HEK293 (cell line): ENCODE results near the gene XNDC1N.

ENCODE experiments used
- EGR2 ChIP-seq: fragments of 450-650 bp; formaldehyde crosslinking; IDR thresholded peaks from 2 replicates; pipeline ENCODE4 v1.5.1; 2016; ENCODE audit warnings: low read depth, missing biosample characterization, missing genetic modification characterization
- GLIS1 ChIP-seq: fragments of 450-650 bp; formaldehyde crosslinking; IDR thresholded peaks from 2 replicates; pipeline ENCODE4 v1.5.1; 2016; ENCODE audit warnings: missing biosample characterization, missing genetic modification characterization
- KLF16 ChIP-seq: fragments of 450-650 bp; formaldehyde crosslinking; IDR thresholded peaks from 2 replicates; pipeline ENCODE4 v1.5.1; 2017; ENCODE audit warnings: missing biosample characterization, missing genetic modification characterization
- KLF7 ChIP-seq: fragments of 450-650 bp; formaldehyde crosslinking; IDR thresholded peaks from 2 replicates; pipeline ENCODE4 v1.5.1; 2016; ENCODE audit warnings: missing biosample characterization, missing genetic modification characterization, borderline replicate concordance
- SP7 ChIP-seq: fragments of 450-650 bp; formaldehyde crosslinking; IDR thresholded peaks from 2 replicates; pipeline ENCODE4 v1.5.1; 2016; ENCODE audit warnings: missing biosample characterization, missing genetic modification characterization
- TCF7L2 ChIP-seq: IDR thresholded peaks from 2 replicates; pipeline ENCODE4 v1.6.1; 2011; ENCODE audit warnings: low read depth, mild to moderate bottlenecking, inconsistent platforms, low read length, moderate library complexity, borderline replicate concordance
- ZBTB17 ChIP-seq: fragments of 450-650 bp; formaldehyde crosslinking; IDR thresholded peaks from 2 replicates; pipeline ENCODE4 v1.5.1; 2016; ENCODE audit warnings: missing biosample characterization, missing genetic modification characterization
- ZFP37 ChIP-seq: fragments of 450-650 bp; formaldehyde crosslinking; IDR thresholded peaks from 2 replicates; pipeline ENCODE4 v1.5.1; 2016; ENCODE audit warnings: missing biosample characterization, missing genetic modification characterization
- ZFP41 ChIP-seq: fragments of 450-650 bp; formaldehyde crosslinking; IDR thresholded peaks from 2 replicates; pipeline ENCODE4 v1.5.1; 2016; ENCODE audit warnings: missing biosample characterization, missing genetic modification characterization, borderline replicate concordance
- ZNF221 ChIP-seq: fragments of 450-650 bp; formaldehyde crosslinking; IDR thresholded peaks from 2 replicates; pipeline ENCODE4 v1.5.1; 2017; ENCODE audit warnings: missing biosample characterization, missing genetic modification characterization, borderline replicate concordance
- ZNF311 ChIP-seq: fragments of 450-650 bp; formaldehyde crosslinking; IDR thresholded peaks from 2 replicates; pipeline ENCODE4 v1.5.1; 2017; ENCODE audit warnings: missing biosample characterization, missing genetic modification characterization, borderline replicate concordance
- ZNF324 ChIP-seq: fragments of 450-650 bp; formaldehyde crosslinking; IDR thresholded peaks from 2 replicates; pipeline ENCODE4 v1.5.1; 2016; ENCODE audit warnings: missing biosample characterization, missing genetic modification characterization
- ZNF366 ChIP-seq: fragments of 450-650 bp; formaldehyde crosslinking; conservative IDR thresholded peaks from 2 replicates; pipeline ENCODE4 v1.5.1; 2016; ENCODE audit warnings: missing biosample characterization, missing genetic modification characterization
- ZNF37A ChIP-seq: fragments of 450-650 bp; IDR thresholded peaks from 2 replicates; pipeline ENCODE4 v1.5.1; 2018; ENCODE audit warnings: missing biosample characterization, missing genetic modification characterization
- ZNF48 ChIP-seq: fragments of 450-650 bp; formaldehyde crosslinking; IDR thresholded peaks from 2 replicates; pipeline ENCODE4 v1.5.1; 2016; ENCODE audit warnings: missing biosample characterization, missing genetic modification characterization
- ZNF521 ChIP-seq: fragments of 450-650 bp; formaldehyde crosslinking; IDR thresholded peaks from 2 replicates; pipeline ENCODE4 v1.5.1; 2017; ENCODE audit warnings: missing biosample characterization, mild to moderate bottlenecking, missing genetic modification characterization
- ZNF529 ChIP-seq: fragments of 450-650 bp; formaldehyde crosslinking; IDR thresholded peaks from 2 replicates; pipeline ENCODE4 v1.5.1; 2017; ENCODE audit warnings: missing genetic modification characterization, missing biosample characterization; ENCODE audit not compliant: insufficient replicate concordance
- ZNF664 ChIP-seq: fragments of 450-650 bp; formaldehyde crosslinking; IDR thresholded peaks from 2 replicates; pipeline ENCODE4 v1.5.1; 2016; ENCODE audit warnings: missing biosample characterization, missing genetic modification characterization
- ZNF76 ChIP-seq: fragments of 450-650 bp; formaldehyde crosslinking; IDR thresholded peaks from 2 replicates; pipeline ENCODE4; 2016; ENCODE audit warnings: low read depth, missing biosample characterization, missing genetic modification characterization, borderline replicate concordance
- ZNF776 ChIP-seq: fragments of 450-650 bp; formaldehyde crosslinking; IDR thresholded peaks from 2 replicates; pipeline ENCODE4 v1.5.0; 2017; ENCODE audit warnings: missing biosample characterization, missing genetic modification characterization, borderline replicate concordance
- ZSCAN16 ChIP-seq: fragments of 450-650 bp; formaldehyde crosslinking; IDR thresholded peaks from 2 replicates; pipeline ENCODE4 v1.5.1; 2016; ENCODE audit warnings: missing biosample characterization, missing genetic modification characterization
- ZSCAN23 ChIP-seq: fragments of 450-650 bp; formaldehyde crosslinking; IDR thresholded peaks from 2 replicates; pipeline ENCODE4 v1.5.1; 2016; ENCODE audit warnings: missing biosample characterization, missing genetic modification characterization
- TF ChIP-seq, protein P1 (sequence below): fragments of 450-650 bp; formaldehyde crosslinking; IDR thresholded peaks from 2 replicates; pipeline ENCODE4 v1.5.1; 2016; ENCODE audit warnings: missing biosample characterization, missing genetic modification characterization, borderline replicate concordance
- TF ChIP-seq, protein P2 (sequence below): fragments of 450-650 bp; IDR thresholded peaks from 2 replicates; pipeline ENCODE4 v1.5.1; 2018; ENCODE audit warnings: missing biosample characterization, mild to moderate bottlenecking, missing genetic modification characterization
- TF ChIP-seq, protein P3 (sequence below): fragments of 450-650 bp; formaldehyde crosslinking; IDR thresholded peaks from 2 replicates; pipeline ENCODE4; 2016; ENCODE audit warnings: missing biosample characterization, missing genetic modification characterization
- TF ChIP-seq, protein P4 (sequence below): fragments of 450-650 bp; formaldehyde crosslinking; IDR thresholded peaks from 2 replicates; pipeline ENCODE4 v1.5.1; 2017; ENCODE audit warnings: missing biosample characterization, mild to moderate bottlenecking, missing genetic modification characterization, moderate library complexity
- TF ChIP-seq, protein P5 (sequence below): fragments of 450-650 bp; formaldehyde crosslinking; IDR thresholded peaks from 2 replicates; pipeline ENCODE4 v1.5.1; 2017; ENCODE audit warnings: missing biosample characterization, missing genetic modification characterization

The XNDC1N gene

DNA sequence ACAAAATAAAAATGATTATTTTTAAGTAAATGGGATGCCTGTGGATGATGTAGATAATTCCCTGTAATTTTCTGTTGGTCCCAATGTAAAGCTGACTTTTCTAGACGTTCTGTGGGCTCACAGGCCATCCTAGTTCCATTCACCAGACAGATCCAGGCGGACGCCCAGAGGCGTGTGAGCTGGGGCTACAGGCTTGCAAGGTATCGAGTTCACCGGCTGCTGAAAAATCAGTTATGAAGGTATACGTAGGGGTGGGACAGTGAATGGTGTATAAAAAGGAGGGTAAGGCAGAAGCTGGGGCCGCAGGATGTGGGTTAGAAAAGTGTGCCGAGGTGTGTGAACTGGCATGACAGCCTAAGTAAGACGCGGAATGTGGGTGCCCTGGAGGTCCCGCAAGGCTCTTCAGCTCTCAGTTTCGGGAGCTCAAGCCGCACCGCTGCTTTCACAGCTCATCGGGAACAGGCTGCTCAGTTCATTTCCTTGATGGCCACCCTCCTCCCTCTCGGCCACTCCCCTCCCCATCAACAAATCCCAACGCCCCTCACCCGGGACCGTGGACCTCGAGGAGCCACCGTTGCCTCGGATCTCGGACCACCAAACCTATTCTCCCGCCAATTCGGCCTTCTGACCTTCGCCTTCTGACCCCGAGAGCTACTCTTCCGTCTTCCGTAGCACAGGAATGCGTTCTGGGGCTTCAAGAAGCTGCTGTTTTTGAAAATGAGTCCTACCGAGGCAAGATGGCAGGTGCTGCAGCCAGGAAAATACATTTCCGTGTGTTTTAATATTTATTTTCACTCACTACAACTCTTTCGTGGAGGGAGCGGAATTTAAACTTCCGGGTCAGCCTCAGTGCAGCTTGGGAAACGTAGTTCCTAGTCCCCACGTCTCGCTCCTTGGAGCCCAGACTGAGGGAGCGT lies at the start of gene XNDC1N (continued):
- TF ChIP-seq, protein P1, sequence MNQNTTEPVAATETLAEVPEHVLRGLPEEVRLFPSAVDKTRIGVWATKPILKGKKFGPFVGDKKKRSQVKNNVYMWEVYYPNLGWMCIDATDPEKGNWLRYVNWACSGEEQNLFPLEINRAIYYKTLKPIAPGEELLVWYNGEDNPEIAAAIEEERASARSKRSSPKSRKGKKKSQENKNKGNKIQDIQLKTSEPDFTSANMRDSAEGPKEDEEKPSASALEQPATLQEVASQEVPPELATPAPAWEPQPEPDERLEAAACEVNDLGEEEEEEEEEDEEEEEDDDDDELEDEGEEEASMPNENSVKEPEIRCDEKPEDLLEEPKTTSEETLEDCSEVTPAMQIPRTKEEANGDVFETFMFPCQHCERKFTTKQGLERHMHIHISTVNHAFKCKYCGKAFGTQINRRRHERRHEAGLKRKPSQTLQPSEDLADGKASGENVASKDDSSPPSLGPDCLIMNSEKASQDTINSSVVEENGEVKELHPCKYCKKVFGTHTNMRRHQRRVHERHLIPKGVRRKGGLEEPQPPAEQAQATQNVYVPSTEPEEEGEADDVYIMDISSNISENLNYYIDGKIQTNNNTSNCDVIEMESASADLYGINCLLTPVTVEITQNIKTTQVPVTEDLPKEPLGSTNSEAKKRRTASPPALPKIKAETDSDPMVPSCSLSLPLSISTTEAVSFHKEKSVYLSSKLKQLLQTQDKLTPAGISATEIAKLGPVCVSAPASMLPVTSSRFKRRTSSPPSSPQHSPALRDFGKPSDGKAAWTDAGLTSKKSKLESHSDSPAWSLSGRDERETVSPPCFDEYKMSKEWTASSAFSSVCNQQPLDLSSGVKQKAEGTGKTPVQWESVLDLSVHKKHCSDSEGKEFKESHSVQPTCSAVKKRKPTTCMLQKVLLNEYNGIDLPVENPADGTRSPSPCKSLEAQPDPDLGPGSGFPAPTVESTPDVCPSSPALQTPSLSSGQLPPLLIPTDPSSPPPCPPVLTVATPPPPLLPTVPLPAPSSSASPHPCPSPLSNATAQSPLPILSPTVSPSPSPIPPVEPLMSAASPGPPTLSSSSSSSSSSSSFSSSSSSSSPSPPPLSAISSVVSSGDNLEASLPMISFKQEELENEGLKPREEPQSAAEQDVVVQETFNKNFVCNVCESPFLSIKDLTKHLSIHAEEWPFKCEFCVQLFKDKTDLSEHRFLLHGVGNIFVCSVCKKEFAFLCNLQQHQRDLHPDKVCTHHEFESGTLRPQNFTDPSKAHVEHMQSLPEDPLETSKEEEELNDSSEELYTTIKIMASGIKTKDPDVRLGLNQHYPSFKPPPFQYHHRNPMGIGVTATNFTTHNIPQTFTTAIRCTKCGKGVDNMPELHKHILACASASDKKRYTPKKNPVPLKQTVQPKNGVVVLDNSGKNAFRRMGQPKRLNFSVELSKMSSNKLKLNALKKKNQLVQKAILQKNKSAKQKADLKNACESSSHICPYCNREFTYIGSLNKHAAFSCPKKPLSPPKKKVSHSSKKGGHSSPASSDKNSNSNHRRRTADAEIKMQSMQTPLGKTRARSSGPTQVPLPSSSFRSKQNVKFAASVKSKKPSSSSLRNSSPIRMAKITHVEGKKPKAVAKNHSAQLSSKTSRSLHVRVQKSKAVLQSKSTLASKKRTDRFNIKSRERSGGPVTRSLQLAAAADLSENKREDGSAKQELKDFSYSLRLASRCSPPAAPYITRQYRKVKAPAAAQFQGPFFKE (tag by site-specific recombination) = no peak
- no peak for TF ChIP-seq GLIS1
- no peak for TF ChIP-seq ZSCAN16 (tag by site-specific recombination)
- no peak for TF ChIP-seq ZNF221 (tag by site-specific recombination)
- TF ChIP-seq, protein P2, sequence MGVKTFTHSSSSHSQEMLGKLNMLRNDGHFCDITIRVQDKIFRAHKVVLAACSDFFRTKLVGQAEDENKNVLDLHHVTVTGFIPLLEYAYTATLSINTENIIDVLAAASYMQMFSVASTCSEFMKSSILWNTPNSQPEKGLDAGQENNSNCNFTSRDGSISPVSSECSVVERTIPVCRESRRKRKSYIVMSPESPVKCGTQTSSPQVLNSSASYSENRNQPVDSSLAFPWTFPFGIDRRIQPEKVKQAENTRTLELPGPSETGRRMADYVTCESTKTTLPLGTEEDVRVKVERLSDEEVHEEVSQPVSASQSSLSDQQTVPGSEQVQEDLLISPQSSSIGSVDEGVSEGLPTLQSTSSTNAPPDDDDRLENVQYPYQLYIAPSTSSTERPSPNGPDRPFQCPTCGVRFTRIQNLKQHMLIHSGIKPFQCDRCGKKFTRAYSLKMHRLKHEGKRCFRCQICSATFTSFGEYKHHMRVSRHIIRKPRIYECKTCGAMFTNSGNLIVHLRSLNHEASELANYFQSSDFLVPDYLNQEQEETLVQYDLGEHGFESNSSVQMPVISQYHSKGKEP (tag by site-specific recombination) = no peak
- TF ChIP-seq KLF16 = peak; percentile 26
- TF ChIP-seq ZNF521 = no peak
- no peak for TF ChIP-seq EGR2
- no peak for TF ChIP-seq ZNF776 (tag by site-specific recombination)
- no peak for TF ChIP-seq ZNF366 (tag by site-specific recombination)
- no peak for TF ChIP-seq ZNF664 (tag by site-specific recombination)
- no peak for TF ChIP-seq ZNF37A (tag by site-specific recombination)
- peak; percentile 94 for TF ChIP-seq ZNF76 (tag by site-specific recombination)
- no peak for TF ChIP-seq KLF7 (tag by site-specific recombination)
- TF ChIP-seq TCF7L2 = no peak
- TF ChIP-seq ZNF48 = no peak
- no peak for TF ChIP-seq ZNF311
- TF ChIP-seq ZFP37 (tag by site-specific recombination) = no peak
- peak; percentile 72; the same call in 1 of the 2 replicates for TF ChIP-seq ZNF324 (tag by site-specific recombination)
- TF ChIP-seq, protein P3, sequence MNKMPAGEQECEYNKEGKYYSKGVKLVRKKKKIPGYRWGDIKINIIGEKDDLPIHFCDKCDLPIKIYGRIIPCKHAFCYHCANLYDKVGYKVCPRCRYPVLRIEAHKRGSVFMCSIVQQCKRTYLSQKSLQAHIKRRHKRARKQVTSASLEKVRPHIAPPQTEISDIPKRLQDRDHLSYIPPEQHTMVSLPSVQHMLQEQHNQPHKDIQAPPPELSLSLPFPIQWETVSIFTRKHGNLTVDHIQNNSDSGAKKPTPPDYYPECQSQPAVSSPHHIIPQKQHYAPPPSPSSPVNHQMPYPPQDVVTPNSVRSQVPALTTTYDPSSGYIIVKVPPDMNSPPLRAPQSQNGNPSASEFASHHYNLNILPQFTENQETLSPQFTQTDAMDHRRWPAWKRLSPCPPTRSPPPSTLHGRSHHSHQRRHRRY (tag by site-specific recombination) = 0 out of 2 replicates have a peak, but pooled peaks have one; percentile 71
- no peak for TF ChIP-seq ZSCAN23
- peak; percentile 91 for TF ChIP-seq ZBTB17
- no peak for TF ChIP-seq ZNF529
- TF ChIP-seq, protein P4, sequence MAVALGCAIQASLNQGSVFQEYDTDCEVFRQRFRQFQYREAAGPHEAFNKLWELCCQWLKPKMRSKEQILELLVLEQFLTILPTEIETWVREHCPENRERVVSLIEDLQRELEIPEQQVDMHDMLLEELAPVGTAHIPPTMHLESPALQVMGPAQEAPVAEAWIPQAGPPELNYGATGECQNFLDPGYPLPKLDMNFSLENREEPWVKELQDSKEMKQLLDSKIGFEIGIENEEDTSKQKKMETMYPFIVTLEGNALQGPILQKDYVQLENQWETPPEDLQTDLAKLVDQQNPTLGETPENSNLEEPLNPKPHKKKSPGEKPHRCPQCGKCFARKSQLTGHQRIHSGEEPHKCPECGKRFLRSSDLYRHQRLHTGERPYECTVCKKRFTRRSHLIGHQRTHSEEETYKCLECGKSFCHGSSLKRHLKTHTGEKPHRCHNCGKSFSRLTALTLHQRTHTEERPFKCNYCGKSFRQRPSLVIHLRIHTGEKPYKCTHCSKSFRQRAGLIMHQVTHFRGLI (tag by site-specific recombination) = no peak
- 0 out of 2 replicates have a peak, but pooled peaks have one; percentile 29 for TF ChIP-seq SP7 (tag by site-specific recombination)
- TF ChIP-seq, protein P5, sequence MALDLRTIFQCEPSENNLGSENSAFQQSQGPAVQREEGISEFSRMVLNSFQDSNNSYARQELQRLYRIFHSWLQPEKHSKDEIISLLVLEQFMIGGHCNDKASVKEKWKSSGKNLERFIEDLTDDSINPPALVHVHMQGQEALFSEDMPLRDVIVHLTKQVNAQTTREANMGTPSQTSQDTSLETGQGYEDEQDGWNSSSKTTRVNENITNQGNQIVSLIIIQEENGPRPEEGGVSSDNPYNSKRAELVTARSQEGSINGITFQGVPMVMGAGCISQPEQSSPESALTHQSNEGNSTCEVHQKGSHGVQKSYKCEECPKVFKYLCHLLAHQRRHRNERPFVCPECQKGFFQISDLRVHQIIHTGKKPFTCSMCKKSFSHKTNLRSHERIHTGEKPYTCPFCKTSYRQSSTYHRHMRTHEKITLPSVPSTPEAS = no peak
- no peak for TF ChIP-seq ZFP41
